RCC 7860 (cell line): ENCODE data around the gene PBX4.
"Not testable (repeated sequence)": the region's sequence is repeated elsewhere in the genome, so short reads cannot be mapped to it uniquely, and the experiment has no call there.

Experiments
- DNase-seq: peaks from one replicate; pipeline ENCODE4 v3.0.0-alpha.2; 2015; ENCODE audit warnings: low spot score
- FAIRE-seq: peaks from 2 replicates; lab custom pipeline; 2012; peaks lifted over from hg19 to GRCh38; lab: Jason Lieb, UNC

The PBX4 gene

DNA sequence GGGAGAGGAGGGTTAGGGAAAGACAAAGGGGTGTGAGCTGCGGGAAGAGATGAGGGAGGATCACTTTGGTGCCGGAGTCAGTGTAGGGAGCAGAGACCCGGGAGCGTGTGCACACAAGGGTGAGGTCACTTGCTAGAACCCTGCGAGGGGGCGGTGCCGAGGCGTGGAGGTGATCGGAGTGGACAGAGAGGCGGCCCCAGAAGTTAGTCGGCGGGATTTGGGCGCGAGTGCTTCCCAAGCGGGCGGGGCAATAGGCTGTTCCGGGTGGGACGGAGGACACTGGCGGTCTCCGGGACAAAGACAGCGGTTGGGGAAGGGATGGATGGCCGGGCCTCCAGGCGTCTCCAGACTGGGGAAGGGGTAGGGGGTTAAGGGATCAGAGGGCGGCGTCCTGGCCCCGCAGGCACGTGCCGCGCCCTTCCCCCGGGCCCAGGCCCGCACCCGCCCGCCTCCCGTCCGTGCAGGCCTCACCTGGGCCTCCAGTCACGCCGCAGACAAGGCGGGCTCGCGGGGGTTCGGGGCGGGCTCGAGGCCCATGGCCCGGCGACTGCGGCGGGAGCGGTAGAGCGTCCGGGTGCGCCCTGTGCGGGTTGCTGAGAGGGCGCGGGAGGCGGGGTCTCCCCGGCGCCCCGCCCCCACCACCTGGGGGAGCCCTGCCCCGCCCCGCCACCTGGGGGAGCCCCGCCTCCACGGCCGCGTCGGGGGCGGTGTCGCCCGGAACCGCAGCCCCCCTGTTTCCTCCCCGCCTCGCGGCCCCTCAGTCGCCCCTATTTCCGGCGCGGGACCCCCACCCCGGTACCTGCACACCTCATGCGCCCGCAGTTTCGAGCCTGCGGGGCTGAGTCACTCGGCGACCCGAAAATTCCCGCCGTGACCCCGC, 9.4 kb upstream of the PBX4 start, which contains the start of gene LPAR2:
Gene LPAR2 (minus strand): TSS at position 600 of the 880 bp plus-strand sequence. CDS start 945 bp downstream, outside the sequence.
- FAIRE-seq (no peak), DNase-seq (no peak)

DNA sequence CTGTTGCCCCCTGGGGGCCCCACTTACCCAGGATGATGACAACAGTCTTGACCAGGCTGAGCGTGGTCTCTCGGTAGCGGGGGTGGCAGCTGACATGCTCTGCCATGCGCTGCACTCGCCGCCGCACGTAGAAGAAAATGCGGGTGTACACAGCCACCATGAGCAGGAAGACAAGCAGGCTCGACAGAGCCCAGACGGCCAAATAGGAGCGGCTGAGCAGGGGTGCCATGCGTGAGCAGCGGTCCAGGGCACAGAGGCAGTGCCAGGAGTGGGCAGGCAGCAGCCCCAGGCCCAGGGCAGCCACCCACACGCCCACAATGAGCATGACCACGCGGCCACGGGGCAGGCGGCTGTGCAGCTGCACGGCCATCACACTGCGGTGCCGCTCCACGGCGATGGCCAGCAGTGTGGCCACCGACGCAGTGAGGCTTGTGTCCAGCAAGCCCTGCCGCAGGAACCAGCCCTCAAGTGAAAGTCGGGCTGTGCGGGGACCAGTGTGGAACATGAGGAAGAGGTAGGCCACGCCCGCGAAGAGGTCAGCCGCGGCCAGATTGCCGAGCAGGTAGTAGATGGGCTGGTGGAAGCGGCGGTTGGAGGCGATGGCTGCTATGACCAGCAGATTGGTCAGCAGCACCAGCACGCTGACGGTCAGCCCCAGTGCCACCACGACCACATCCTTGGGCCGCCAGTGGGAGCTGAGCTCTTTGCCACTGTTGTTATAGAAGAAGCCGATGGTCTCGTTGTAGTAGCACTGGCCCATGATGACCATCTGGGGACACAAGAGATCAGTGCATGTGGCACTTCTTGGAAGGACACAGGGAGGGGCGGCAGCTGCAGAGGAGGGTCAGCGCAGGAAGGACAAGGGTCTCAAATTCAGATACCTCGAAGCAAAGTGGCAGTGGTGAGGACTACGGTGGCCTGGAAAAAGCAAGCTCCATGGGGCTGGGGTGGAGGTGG, 8.3 kb upstream of the PBX4 start:
- no peak for DNase-seq
- no peak for FAIRE-seq

DNA sequence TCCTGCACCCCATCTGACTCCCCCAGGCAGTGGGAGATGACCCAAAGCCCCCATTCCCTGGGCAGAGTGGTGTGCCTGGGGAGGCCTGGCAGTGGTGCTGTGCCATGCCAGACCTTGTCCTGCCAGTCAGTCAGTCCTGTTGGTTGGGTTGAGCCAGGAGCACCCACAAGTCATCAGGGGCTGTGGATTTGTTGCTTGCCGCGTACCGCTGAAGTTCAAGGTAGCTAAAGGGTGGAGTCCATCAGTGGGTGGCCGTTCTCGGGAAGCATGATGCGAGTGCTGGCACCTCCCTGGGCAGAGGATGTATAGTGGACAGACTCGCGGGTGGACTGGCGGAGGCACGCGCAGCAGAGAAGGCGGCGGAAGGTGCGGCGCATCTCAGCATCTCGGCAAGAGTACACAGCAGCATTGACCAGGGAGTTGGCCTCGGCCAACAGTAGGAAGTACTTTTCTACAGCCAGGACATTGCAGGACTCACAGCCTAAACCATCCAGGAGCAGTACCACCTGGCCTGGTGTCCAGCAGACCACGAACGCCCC, 5.6 kb upstream of the PBX4 start:
- FAIRE-seq (no peak), DNase-seq (no peak)

DNA sequence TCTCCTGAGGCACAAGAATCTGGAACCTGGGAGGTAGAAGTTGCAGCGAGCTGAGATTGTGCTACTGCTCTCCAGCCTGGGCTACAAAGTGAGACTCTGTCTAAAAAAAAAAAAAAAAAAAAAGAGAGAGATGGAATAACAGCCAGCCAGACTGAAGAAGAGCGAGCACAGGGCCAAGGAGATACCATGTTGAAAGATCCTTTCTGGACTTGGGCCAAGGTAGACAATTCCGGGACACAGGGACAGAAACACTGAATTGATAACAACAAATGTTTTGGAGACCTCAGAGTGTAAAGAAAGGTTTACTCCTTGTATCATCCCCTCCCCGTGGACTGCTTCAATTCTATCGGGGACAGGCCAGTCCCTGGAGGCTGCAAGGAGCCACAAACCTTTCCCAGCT, 4.9 kb upstream of the PBX4 start:
- FAIRE-seq, result no peak
- no peak for DNase-seq

DNA sequence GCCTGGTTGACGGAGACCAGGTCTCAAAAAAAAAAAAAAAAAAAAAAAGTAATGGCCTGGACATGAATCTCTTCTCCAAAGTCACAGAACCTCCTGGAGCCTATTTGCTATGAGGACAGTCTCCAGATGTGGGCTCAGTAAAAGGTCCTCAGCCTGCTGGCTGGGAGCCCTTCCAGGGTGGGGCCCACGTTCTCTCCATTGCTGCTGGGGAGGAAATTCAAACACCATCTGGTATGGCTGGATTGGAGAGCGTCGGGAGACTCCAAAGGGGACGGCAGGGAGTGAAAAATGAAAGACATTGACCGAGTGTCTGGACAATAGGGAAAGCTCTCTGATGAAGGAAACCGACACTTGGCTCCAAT, 1.3 kb upstream of the PBX4 start:
- DNase-seq (no peak), FAIRE-seq (no peak)

DNA sequence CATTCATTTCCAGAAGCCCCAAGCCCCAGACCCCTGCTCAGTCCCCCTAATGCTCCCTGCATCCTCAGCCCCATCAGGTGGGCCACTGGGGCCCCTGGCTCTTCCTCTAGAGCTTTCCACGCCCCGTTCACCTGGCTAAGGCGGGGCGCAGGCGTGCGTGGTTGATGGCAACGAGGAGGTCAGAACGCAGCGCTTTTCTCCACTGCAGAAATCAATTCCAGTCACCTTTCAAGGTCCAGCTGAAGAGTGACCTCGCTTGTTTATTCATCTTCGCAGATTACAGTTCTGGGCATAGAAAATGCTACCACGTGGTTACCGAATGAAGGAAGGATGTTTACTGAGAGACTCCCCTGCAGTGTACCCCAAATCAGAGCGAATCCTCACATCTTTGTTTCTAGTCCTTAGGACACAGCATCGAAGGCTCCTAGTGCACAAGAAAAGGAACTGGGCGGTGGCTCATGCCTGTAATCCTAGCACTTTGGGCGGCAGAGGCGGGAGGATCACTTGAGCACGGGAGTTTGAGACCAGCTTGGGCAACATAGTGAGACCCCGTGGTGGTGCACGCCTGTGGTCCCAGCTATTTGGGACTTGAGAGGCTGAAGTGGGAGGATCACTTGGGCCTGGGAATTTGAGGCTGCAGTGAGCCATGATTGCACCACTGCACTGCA, 828 bp upstream of the PBX4 start:
- no peak for FAIRE-seq

DNA sequence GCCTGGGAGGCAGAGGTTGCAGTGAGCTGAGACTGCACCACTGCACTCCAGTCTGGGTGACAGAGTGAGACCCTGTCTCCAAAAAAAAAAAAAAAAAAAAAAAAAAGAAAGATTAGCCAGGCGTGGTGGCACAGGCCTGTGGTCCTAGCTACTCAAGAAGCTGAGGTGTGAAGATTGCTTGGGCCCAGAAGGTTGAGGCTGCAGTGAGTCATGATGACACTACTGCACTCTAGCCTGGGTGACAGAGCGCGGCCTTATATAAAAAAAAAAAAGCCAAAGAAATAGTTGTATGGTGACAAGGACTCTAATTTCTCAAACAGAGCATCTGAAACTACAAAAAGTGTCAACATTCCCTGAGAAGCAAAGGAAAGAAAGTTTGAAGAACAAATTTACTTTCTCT, 3.4 kb downstream of the PBX4 start:
- peak; percentile 89 for DNase-seq

More for the DNA sequence above, 828 bp upstream of the PBX4 start:
- DNase-seq, result no peak

DNA sequence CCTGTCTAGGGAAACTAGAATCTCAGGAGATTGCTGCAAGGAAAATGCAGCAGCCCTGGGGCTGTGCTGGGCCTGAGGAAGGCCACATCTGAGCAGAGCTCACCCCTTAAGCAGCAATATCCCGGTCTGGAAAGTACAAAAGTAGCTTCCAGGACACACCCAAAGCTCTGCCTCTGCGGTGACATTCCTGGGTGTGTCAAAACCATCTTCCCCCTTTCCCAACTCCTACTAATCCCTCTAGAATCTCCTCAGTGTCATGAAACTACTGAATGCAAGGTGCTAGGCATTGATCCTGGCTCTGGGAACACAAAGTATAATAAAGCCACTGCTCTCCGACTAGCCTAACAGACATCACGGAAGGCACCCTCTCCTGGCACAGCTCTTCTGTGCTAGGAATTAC, 5.0 kb downstream of the PBX4 start:
- DNase-seq, result no peak
- FAIRE-seq, result no peak

More for the DNA sequence above, 3.4 kb downstream of the PBX4 start:
- peak; percentile 84 for FAIRE-seq

DNA sequence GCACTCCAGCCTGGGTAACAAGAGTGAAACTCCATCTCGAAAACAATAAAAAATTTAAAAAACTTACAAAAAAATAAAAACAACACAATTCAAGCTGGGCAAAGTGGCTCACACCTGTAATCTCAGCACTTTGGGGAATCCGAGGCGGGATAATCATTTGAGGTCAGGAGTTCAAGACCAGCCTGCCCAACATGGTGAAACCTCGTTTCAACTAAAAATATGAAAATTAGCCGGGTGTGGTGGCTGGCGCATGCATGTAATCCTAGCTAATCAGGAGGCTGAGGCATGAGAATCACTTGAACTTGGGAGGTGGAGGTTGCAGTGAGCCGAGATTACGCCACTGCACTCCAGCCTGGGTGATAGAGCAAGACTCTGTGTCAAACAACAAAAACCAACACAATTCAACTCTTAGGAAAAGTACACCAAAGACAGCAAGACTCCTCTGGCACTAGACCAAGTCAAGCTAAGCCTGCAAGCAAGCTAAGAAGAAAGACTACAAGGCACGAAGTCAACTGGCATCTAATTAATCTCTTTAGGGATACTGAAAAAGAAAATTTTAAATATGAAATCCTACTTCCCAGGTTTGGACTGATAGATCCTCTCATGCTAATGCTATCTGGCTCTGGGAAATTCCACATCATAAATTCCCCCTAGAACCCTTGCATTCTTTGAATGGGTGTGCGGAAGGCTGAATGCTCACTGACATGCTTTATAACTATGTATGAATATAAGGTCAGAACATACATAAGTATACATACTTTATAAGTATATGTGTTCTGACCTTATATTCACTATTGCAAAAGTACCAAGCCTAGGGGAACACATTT, 7.9 kb downstream of the PBX4 start:
- DNase-seq (no peak), FAIRE-seq (no peak)

DNA sequence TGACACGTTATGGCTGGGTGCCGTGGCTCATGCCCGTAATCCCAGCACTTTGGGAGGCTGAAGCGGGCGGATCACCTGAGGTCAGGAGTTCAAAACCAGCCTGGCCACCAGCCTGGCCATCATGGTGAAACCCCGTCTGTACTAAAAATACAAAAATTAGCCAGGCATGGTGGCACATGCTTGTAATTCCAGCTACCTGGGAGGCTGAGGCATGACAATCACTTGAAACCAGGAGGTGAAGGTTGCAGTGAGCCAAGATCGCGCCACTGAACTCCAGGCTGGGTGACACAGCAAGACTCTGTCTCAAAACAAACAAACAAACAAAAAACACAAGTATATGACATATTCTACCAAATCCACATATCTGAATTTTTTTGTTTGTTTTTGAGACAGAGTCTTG, 11.8 kb downstream of the PBX4 start:
- DNase-seq, FAIRE-seq: not testable (repeated sequence)

DNA sequence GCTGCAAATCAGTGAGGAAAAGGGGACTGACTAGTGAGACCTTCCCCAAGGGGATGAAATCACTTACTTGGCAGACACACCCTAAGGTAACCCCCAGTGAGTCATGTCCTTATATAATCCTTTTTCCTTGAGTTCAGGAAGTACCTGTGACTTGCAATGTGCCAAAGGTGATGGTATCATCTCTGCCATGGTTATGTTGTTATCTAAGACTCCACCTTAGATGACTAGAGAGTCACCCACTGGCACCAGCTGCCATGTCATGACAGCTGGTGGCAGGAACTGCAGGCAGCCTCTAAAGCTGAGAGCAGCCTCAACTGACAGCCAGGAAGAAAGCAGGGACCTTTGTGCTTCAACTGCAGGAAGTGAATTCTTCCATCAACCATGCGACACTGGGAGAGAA, 12.5 kb downstream of the PBX4 start:
- peak; percentile 64 for FAIRE-seq
- DNase-seq, result peak; percentile 82

DNA sequence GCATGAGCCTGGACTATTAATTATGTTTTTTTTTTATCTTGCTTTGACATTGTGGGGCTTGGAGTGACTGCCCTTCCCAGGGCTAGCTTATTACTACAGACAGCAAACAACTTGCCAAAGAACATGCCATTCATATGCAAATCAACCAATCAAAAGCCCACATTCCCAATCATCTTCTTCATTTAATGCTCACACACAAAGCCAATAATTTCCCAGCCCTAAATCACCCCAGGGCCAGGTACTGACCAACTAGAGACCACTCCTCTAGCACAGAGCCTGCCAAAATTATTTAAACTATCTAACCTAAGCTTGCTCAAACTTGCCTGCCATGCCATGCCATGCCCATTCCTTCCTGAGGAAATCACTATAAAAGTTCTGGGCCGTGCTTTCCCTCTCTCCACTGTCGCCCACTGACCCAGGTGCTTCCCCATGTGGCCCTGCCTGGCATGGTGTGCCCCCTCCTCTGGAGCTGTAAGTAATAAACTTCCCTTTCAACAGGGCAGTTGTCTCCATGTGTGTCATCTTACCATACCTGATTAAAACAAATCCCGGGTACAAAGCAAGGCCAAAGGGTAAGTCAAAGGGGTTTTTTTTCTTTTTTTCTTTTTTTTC, 15.7 kb downstream of the PBX4 start:
- FAIRE-seq (no peak), DNase-seq (no peak)

DNA sequence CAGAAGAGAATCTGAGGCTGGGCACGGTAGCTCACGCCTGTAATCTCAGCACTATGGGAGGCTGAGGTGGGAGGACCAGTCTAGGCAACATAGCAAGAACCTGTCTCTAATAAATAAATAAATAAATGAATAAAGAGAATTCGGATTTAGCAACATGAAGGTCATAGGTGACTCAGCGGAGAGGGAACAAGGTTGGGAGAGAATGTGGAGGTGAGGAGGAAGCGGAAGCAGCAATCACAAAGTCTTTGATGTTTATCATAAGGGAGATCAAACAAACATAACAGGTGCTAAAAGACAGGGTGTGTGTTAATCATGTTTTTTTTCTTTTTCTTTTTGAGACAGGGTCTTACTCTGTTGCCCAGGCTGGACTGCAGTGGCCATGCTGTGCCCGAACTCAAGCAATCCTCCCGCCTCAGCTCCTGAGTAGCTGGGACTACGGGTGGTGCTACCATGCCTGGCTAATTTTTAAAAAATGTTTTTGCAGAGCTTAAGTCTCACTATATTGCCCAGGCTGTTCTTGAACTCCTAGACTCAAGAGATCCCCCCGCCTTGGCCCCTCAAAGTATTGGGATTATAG, 16.3 kb downstream of the PBX4 start:
- FAIRE-seq (no peak), DNase-seq (no peak)

DNA sequence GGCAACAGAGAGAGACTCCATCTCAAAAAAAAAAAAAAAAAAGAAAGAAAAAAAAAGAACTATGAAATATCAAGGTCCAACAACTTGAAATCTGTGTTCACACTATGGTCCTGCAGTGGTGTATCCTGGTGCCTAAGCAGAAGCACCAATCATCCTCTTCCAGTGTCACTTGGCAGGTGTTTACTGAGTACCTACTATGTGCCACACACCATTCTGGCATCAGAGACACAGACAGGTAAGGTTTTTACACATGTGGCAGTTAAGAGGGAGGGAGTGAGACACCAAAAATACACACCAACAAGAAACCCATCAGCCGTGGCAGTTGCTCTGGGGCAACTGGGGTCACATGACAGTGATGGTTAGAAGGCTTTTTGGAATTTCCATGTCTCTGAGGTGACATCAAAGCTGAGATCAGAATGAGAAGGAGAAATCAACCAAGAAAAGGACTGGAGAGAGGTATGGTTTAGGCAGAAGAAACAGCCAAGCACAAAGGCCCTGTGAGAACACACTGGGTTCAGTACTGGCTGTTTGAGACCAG, 17.6 kb downstream of the PBX4 start:
- peak; percentile 32 for DNase-seq
- FAIRE-seq, result no peak

DNA sequence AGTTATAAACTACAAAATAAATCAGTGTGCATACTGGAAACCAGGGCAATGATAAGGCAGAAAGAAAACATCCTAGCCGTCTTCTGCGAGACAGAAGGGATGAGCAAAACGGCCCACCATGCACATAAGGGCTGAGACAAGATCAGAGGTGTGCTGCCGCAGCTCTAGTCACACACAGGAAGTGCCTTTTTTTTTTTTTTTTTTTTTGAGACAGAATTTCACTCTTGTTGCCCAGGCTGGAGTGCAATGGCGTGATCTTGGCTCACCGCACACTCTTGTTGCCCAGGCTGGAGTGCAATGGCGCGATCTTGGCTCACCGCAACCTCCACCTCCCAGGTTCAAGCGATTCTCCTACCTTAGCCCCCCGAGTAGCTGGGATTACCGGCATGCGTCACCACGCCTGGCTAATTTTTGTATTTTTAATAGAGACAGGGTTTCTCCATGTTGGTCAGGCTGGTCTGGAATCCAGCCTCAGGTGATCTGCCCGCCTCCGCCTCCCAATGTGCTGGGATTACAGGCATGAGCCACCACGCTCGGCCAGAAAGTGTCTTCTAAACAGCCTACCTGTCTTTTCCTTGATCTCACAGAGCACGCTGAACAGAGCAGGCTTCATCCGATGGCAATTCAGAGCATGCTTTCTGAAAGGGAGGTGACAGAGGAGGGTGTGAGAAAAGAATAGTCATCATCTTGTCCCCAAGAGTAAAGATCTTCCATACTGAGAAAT, 19.6 kb downstream of the PBX4 start:
- DNase-seq, FAIRE-seq: not testable (repeated sequence)

DNA sequence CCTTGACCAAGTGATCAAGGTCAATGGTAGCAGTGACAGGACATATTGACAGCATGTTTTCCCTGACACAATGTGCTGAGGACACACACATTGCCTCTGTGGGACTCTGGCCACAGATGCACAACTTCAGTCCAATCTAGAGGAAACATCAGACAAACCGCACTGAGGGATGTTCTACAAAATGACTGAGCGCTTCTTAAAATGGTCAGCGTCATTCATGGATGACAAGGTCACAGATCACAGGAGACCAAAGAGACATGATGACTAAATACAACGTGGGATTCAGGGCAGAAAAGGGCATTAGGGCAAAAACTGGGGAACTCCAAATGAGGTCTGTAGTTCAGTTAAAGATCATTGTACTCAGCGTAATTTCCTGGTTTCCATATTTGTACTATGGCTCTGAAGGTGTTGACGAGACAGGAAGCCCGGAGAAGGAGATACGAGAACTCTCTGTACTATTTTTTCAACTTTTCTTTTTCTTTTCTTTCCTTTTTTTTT, 20.6 kb downstream of the PBX4 start:
- peak; percentile 92 for DNase-seq
- FAIRE-seq, result peak; percentile 96

DNA sequence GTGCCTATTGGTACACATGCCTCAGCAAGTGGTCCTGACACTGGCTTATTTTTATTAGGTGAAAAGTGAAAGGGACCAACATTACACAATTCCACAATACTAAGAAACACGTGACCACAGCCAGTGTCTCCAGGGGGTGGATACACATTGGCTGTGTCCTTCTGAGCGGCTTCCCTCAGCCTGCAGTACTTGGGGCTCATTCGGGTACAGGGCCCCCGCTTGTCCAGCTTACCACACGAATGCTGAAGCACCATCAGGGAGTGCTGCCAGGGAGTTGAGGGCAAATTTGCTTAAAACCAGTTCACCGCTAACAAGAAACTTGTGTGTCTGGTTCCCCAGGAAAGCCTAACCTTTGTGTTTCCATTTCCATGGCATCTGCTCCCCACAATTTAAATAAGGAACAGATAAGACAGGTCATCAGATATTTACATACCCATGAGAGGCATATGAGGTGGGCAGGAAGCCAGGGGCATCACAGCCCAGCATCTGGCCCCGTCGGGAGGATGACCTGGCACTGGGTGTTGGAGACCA, 23.3 kb downstream of the PBX4 start:
- FAIRE-seq (no peak), DNase-seq (peak; percentile 60)

DNA sequence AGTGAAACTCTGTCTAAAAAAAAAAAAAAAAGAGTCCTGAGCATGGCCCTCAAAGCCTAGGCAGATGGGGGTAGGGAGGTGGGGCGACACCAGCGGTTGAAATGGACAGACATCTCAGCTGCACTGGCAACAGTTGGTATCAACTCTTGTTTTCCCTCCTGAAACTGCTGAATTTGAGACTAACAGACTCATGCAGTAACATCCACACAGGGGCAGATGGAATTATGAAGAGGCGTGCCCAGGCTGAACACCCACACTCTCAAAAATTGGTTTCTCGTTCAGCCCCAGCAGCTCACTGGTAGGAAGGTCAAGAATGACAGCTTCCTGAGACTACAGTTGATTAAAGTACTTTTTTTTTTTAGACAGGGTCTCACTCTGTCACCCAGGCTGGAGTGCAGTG, 24.1 kb downstream of the PBX4 start:
- FAIRE-seq (no peak), DNase-seq (no peak)
